WERI-Rb-1 (cell line): ENCODE results near the gene HOXB2.

Source experiments
- DNase-seq: peaks from one replicate; pipeline ENCODE4 v3.0.0-alpha.2; 2020
- H3K27ac ChIP-seq: fragments of 250-450 bp; sonication (Bioruptor Pico); 2 replicates; pipeline ENCODE4 v1.5.1; 2020; ENCODE audit warnings: mild to moderate bottlenecking, moderate library complexity
- H3K27me3 ChIP-seq: fragments of 250-450 bp; sonication (Bioruptor Pico); 2 replicates; pipeline ENCODE4 v1.5.1; 2021; ENCODE audit warnings: mild to moderate bottlenecking, low read depth, moderate library complexity; ENCODE audit not compliant: insufficient read depth, severe bottlenecking
- H3K36me3 ChIP-seq: fragments of 250-450 bp; sonication (Bioruptor Pico); 2 replicates; pipeline ENCODE4 v1.5.1; 2020; ENCODE audit warnings: mild to moderate bottlenecking, moderate library complexity
- H3K4me3 ChIP-seq: 2 replicates; pipeline ENCODE4 v1.5.1; 2011; ENCODE audit warnings: low read depth, mild to moderate bottlenecking, control low read depth, low read length
- H3K9me3 ChIP-seq: fragments of 250-450 bp; sonication (Bioruptor Pico); 2 replicates; pipeline ENCODE4 v1.5.1; 2021; ENCODE audit warnings: mild to moderate bottlenecking, moderate library complexity; ENCODE audit not compliant: severe bottlenecking
- TF ChIP-seq, protein P1 (sequence below): IDR thresholded peaks from 2 replicates; pipeline ENCODE4 v1.5.1; 2011; ENCODE audit warnings: low read depth, mild to moderate bottlenecking, control low read depth, inconsistent platforms, low read length

The HOXB2 gene

DNA sequence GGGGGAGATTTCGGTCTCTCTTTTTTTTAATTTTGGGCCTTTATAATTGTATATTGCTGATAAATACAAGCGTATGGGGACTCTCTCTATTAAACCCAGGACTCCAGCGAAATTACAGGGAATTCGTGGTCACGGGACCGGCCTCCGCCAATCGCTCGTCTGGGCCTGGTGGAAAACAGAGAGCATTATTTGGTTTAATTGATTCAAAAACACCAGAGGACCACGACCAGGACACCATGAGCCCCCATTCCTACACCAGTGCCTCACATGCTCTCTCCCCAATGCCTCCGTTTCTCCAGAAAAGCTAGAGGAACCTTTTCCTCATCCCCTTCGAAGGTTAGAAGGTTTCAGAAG, at the start of gene HOXB2:
TSS of gene HOXB2 (minus strand) at position 88 of the 354 bp plus-strand sequence. CDS start 198 bp downstream, outside the sequence.
- H3K27me3 ChIP-seq, result peaks cover 97% of the 10 kb centered on the region
- TF ChIP-seq, protein P1, sequence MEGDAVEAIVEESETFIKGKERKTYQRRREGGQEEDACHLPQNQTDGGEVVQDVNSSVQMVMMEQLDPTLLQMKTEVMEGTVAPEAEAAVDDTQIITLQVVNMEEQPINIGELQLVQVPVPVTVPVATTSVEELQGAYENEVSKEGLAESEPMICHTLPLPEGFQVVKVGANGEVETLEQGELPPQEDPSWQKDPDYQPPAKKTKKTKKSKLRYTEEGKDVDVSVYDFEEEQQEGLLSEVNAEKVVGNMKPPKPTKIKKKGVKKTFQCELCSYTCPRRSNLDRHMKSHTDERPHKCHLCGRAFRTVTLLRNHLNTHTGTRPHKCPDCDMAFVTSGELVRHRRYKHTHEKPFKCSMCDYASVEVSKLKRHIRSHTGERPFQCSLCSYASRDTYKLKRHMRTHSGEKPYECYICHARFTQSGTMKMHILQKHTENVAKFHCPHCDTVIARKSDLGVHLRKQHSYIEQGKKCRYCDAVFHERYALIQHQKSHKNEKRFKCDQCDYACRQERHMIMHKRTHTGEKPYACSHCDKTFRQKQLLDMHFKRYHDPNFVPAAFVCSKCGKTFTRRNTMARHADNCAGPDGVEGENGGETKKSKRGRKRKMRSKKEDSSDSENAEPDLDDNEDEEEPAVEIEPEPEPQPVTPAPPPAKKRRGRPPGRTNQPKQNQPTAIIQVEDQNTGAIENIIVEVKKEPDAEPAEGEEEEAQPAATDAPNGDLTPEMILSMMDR, result no peak
- H3K9me3 ChIP-seq, result peaks cover 8% of the 10 kb centered on the region
- no peak for DNase-seq
- H3K36me3 ChIP-seq, result no peaks in the 10 kb centered on the region; the same call in 1 of the 2 replicates
- no peak within 1 kb of the TSS for H3K27ac ChIP-seq
- no peak within 1 kb of the TSS for H3K4me3 ChIP-seq

DNA sequence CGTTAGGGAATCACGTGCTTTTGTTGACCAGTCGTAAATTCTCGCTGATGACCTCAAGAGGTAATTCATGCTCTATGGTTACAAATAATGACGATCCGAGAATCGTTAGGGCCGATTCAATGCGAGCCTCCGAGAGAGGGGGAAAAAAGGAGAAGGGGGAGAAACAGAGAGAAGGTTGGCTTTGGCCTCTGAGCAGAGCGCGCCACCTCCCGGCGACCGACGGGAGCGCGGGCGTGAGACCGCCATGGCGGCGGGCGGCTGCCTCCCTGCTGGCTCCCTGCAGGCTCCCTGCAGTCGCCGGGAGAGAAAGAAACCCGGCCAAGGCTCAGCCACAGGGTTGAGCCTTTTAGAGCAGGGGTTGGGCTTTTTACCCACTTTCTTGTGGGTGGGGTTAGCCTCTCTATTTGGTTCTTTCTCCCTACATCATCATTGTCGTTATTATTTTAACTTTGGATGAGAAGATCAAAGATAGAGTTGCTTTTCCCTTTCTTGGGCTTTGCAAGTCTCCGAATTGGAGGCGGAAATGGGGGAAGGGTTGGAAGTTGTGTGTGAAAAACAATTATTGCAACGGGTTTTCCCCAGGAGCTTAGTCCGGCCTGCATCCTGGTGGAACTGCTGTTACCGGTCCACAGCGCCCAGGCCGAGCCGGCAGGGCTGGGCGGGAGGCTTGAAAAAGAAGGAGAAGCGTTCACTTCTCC, 49.1 kb upstream of the HOXB2 start:
- no peak overlapping the region for H3K4me3 ChIP-seq
- peaks cover 95% of the 10 kb centered on the region for H3K27me3 ChIP-seq
- no peak overlapping the region for H3K27ac ChIP-seq
- peak; percentile 84 for DNase-seq
- H3K9me3 ChIP-seq, result no peaks in the 10 kb centered on the region
- TF ChIP-seq, protein P1, result peak; percentile 96
- no peaks in the 10 kb centered on the region for H3K36me3 ChIP-seq

DNA sequence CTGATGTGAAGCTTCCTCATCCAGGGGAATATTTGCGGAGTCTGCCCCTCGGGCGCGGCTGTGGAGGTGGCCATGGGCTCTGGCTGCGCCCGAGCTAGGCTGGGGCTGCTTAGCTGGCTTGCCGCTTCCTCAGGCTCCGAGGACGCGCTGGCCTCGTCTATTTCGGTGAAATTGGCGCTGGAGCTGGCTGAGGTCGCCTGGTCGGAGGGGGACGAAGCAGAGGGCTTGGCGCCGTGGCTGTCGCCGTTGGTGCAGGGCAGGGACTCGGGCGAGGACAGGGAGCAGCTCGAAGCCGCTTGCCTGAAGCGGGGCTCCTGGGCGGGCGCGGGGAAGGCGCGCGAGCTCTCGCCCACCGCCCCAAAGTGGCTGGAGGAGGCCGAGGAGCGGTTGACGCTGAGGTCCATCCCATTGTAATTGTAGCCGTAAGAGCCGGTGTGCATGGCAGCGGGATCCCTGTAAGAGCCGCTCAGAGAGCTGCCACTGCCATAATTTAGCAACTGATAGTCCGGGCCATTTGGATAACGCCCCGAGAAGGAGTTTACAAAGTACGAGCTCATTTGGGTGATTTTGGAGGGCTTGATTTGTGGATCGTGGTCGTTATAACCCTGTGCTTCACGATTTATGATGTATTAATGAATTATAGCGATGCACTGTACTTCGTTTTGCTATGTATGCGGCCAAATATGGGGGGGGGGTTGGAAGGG, 48.4 kb upstream of the HOXB2 start, which contains the start of gene HOXB5:
TSS of gene HOXB5 (minus strand) at position 654 of the 704 bp plus-strand sequence. CDS start at position 557, 97 bp downstream.
- TF ChIP-seq, protein P1, result no peak
- no peaks in the 10 kb centered on the region for H3K36me3 ChIP-seq
- H3K27ac ChIP-seq, result no peak within 1 kb of the TSS
- H3K4me3 ChIP-seq, result peak within 1 kb of the TSS; percentile 29
- H3K9me3 ChIP-seq, result no peaks in the 10 kb centered on the region
- DNase-seq, result no peak
- peaks cover 95% of the 10 kb centered on the region for H3K27me3 ChIP-seq

DNA sequence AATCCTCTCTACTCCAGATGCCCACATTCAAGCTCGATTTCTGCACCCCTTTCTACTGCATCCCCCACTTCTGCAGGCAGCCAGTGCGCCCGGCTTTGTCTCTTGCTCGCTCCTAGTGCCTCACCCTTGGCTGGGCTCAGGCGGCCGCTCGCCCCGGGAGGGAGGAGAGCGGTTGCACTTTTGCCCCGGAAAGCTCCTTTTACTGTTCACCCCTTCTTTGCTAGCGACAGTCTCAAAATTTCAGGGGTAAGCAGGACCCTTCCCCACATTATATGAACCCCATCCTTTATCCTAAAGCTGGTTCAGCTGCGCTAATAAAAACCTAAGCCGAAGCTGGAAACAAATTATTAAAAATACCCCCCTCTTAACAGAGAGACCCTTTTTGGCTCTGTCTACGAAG, 47.7 kb upstream of the HOXB2 start:
- Histone ChIP-seq H3K4me3 (no peak overlapping the region), H3K9me3 (no peaks in the 10 kb centered on the region), H3K27me3 (peaks cover 95% of the 10 kb centered on the region), H3K27ac (no peak overlapping the region), H3K36me3 (no peaks in the 10 kb centered on the region)
- DNase-seq, result no peak
- TF ChIP-seq, protein P1, result no peak

DNA sequence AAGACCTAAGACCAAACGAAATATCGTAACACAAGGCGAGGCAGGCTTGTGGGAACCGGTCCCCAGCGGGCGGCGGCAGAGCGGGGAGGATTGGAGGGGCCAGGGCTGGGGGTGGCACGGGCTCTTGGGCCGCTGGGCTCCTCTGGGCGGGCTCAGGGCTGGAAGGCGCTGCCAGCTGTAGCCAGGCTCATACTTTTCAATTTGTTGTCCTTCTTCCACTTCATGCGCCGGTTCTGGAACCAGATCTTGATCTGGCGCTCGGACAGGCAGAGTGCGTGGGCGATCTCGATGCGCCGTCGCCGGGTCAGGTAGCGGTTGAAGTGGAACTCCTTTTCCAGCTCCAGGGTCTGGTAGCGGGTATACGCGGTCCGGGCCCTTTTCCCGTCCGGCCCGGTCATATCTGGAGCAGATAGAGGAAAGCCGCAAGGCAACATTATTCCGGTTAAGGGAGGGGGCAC, 47.2 kb upstream of the HOXB2 start:
- no peak overlapping the region for H3K27ac ChIP-seq
- peaks cover 95% of the 10 kb centered on the region for H3K27me3 ChIP-seq
- TF ChIP-seq, protein P1, result no peak
- H3K4me3 ChIP-seq, result no peak overlapping the region
- no peak for DNase-seq
- H3K9me3 ChIP-seq, result no peaks in the 10 kb centered on the region
- no peaks in the 10 kb centered on the region for H3K36me3 ChIP-seq
